IPS-18a (cell line): ENCODE data around the gene ICAM2.

Experiments used
- H3K27ac ChIP-seq: one replicate; pipeline ENCODE4 v1.5.1; 2013; ENCODE audit warnings: low read length
- H3K27me3 ChIP-seq: one replicate; pipeline ENCODE4 v1.6.1; 2013; ENCODE audit warnings: mild to moderate bottlenecking, low read length; ENCODE audit not compliant: control insufficient read depth, insufficient read depth
- H3K36me3 ChIP-seq: one replicate; pipeline ENCODE4 v1.6.1; 2013; ENCODE audit warnings: low read depth, low read length; ENCODE audit not compliant: control insufficient read depth
- H3K4me1 ChIP-seq: one replicate; pipeline ENCODE4 v1.6.1; 2013; ENCODE audit warnings: low read depth, low read length; ENCODE audit not compliant: control insufficient read depth
- H3K4me3 ChIP-seq: one replicate; pipeline ENCODE4 v1.5.1; 2013; ENCODE audit warnings: low read length
- H3K9ac ChIP-seq: one replicate; pipeline ENCODE4 v1.6.1; 2013; ENCODE audit warnings: mild to moderate bottlenecking, low read length, moderate library complexity
- H3K9me3 ChIP-seq: one replicate; pipeline ENCODE4 v1.6.1; 2013; ENCODE audit warnings: low read depth, low read length; ENCODE audit not compliant: control insufficient read depth

ICAM2 gene

GRCh38 chr17:64058621-64059020, 38.2 kb upstream of the ICAM2 start:
- H3K4me1 ChIP-seq, result peaks cover 9% of the 10 kb centered on the region
- no peaks in the 10 kb centered on the region for H3K36me3 ChIP-seq
- H3K27ac ChIP-seq, result no peak overlapping the region
- no peaks in the 10 kb centered on the region for H3K27me3 ChIP-seq
- no peaks in the 10 kb centered on the region for H3K9me3 ChIP-seq
- H3K9ac ChIP-seq, result no peak overlapping the region
- no peak overlapping the region for H3K4me3 ChIP-seq

GRCh38 chr17:64057701-64058263, 37.3 kb upstream of the ICAM2 start:
- H3K27ac ChIP-seq, result no peak overlapping the region
- no peak overlapping the region for H3K4me3 ChIP-seq
- H3K9me3 ChIP-seq, result no peaks in the 10 kb centered on the region
- H3K9ac ChIP-seq, result no peak overlapping the region
- H3K27me3 ChIP-seq, result no peaks in the 10 kb centered on the region
- H3K4me1 ChIP-seq, result peaks cover 9% of the 10 kb centered on the region
- H3K36me3 ChIP-seq, result no peaks in the 10 kb centered on the region

- no peaks in the 10 kb centered on the region for H3K9me3 ChIP-seq
- H3K4me1 ChIP-seq, result peaks cover 9% of the 10 kb centered on the region
- no peaks in the 10 kb centered on the region for H3K36me3 ChIP-seq
- no peak overlapping the region for H3K27ac ChIP-seq
- no peak overlapping the region for H3K4me3 ChIP-seq
- H3K9ac ChIP-seq, result no peak overlapping the region
- H3K27me3 ChIP-seq, result no peaks in the 10 kb centered on the region
Observed at GRCh38 chr17:64056269-64057005, 36.0 kb upstream of the ICAM2 start.

GRCh38 chr17:64055183-64056142, 35.0 kb upstream of the ICAM2 start:
- Histone ChIP-seq H3K4me1 (peaks cover 9% of the 10 kb centered on the region), H3K36me3 (no peaks in the 10 kb centered on the region), H3K9me3 (no peaks in the 10 kb centered on the region), H3K4me3 (no peak overlapping the region), H3K9ac (no peak overlapping the region), H3K27ac (no peak overlapping the region), H3K27me3 (no peaks in the 10 kb centered on the region)

GRCh38 chr17:64054304-64054703, 33.9 kb upstream of the ICAM2 start:
- Histone ChIP-seq H3K27ac (no peak overlapping the region), H3K9ac (no peak overlapping the region), H3K4me3 (no peak overlapping the region), H3K36me3 (no peaks in the 10 kb centered on the region), H3K4me1 (peaks cover 9% of the 10 kb centered on the region), H3K9me3 (no peaks in the 10 kb centered on the region), H3K27me3 (no peaks in the 10 kb centered on the region)

GRCh38 chr17:64053101-64053500, 32.7 kb upstream of the ICAM2 start:
- no peaks in the 10 kb centered on the region for H3K9me3 ChIP-seq
- no peak overlapping the region for H3K4me3 ChIP-seq
- H3K36me3 ChIP-seq, result no peaks in the 10 kb centered on the region
- peaks cover 9% of the 10 kb centered on the region for H3K4me1 ChIP-seq
- no peak overlapping the region for H3K27ac ChIP-seq
- H3K9ac ChIP-seq, result no peak overlapping the region
- no peaks in the 10 kb centered on the region for H3K27me3 ChIP-seq

- Histone ChIP-seq H3K27me3 (no peaks in the 10 kb centered on the region), H3K4me3 (no peak overlapping the region), H3K9me3 (no peaks in the 10 kb centered on the region), H3K9ac (no peak overlapping the region), H3K27ac (no peak overlapping the region), H3K36me3 (no peaks in the 10 kb centered on the region), H3K4me1 (peaks cover 2% of the 10 kb centered on the region)
Observed at GRCh38 chr17:64051153-64051552, 30.7 kb upstream of the ICAM2 start.

GRCh38 chr17:64048805-64049204, 28.4 kb upstream of the ICAM2 start:
- Histone ChIP-seq H3K4me1 (no peaks in the 10 kb centered on the region), H3K4me3 (no peak overlapping the region), H3K9ac (no peak overlapping the region), H3K27ac (no peak overlapping the region), H3K27me3 (no peaks in the 10 kb centered on the region), H3K9me3 (no peaks in the 10 kb centered on the region), H3K36me3 (no peaks in the 10 kb centered on the region)

GRCh38 chr17:64045176-64045575, 24.7 kb upstream of the ICAM2 start:
- H3K4me3 ChIP-seq, result no peak overlapping the region
- no peaks in the 10 kb centered on the region for H3K36me3 ChIP-seq
- H3K9ac ChIP-seq, result no peak overlapping the region
- no peaks in the 10 kb centered on the region for H3K4me1 ChIP-seq
- H3K27ac ChIP-seq, result no peak overlapping the region
- H3K9me3 ChIP-seq, result no peaks in the 10 kb centered on the region
- no peaks in the 10 kb centered on the region for H3K27me3 ChIP-seq

GRCh38 chr17:64042700-64043485, 22.5 kb upstream of the ICAM2 start:
- H3K4me3 ChIP-seq, result no peak overlapping the region
- H3K9me3 ChIP-seq, result no peaks in the 10 kb centered on the region
- H3K27ac ChIP-seq, result no peak overlapping the region
- no peak overlapping the region for H3K9ac ChIP-seq
- no peaks in the 10 kb centered on the region for H3K4me1 ChIP-seq
- no peaks in the 10 kb centered on the region for H3K36me3 ChIP-seq
- no peaks in the 10 kb centered on the region for H3K27me3 ChIP-seq

GRCh38 chr17:64041912-64042311, 21.5 kb upstream of the ICAM2 start:
- no peaks in the 10 kb centered on the region for H3K4me1 ChIP-seq
- no peak overlapping the region for H3K27ac ChIP-seq
- H3K9me3 ChIP-seq, result no peaks in the 10 kb centered on the region
- no peak overlapping the region for H3K9ac ChIP-seq
- H3K27me3 ChIP-seq, result no peaks in the 10 kb centered on the region
- no peaks in the 10 kb centered on the region for H3K36me3 ChIP-seq
- no peak overlapping the region for H3K4me3 ChIP-seq
